Panc1 (cell line): ENCODE data around the gene GATD1. TPM values are rescaled to one million over a fixed set of nuclear protein-coding genes. Genes with fewer than 3 reads are reported as not detected.

Source experiments
- ATAC-seq: fragments of 200-7000 bp; cut with Tn5 transposase; 2 replicates; pipeline ENCODE4 v1.9.1; 2020; ENCODE audit warnings: mild to moderate bottlenecking, moderate library complexity
- BruUV-seq: library from RNA; stranded (reverse); fragments of 400-500 nt; replicated peaks from 2 replicates; lab custom pipeline; 2021; lab: Mats Ljungman, UMichigan
- CTCF ChIA-PET: fragments of 300-600 bp; sonication (Branson Sonifier 250); formaldehyde crosslinking; loops from one replicate; lab custom pipeline; 2022; ENCODE audit warnings: antibody characterized with exemption; lab: Charles Lee
- POLR2A ChIA-PET: fragments of 300-600 bp; sonication (Branson Sonifier 250); formaldehyde crosslinking; loops from one replicate; lab custom pipeline; 2022; ENCODE audit warnings: antibody characterized with exemption; lab: Charles Lee
- DNase-seq: peaks from one replicate; pipeline ENCODE4 v3.0.0-alpha.2; 2010; ENCODE audit warnings: low read depth, low spot score
- H3K27ac ChIP-seq: 2 replicates; pipeline ENCODE4 v1.5.1; 2011; ENCODE audit warnings: mild to moderate bottlenecking, low read length, inconsistent platforms
- H3K27me3 ChIP-seq: fragments of 200-500 bp; sonication (Bioruptor generic); 2 replicates; pipeline ENCODE4 v1.6.0; 2014; ENCODE audit warnings: low read length, inconsistent platforms; ENCODE audit not compliant: control insufficient read depth, insufficient read depth
- H3K36me3 ChIP-seq: fragments of 200-500 bp; sonication (Bioruptor generic); 2 replicates; pipeline ENCODE4 v1.5.1; 2014; ENCODE audit warnings: inconsistent platforms, mild to moderate bottlenecking, low read length, moderate library complexity; ENCODE audit not compliant: control insufficient read depth, insufficient read depth
- H3K4me1 ChIP-seq: 2 replicates; pipeline ENCODE4 v1.5.1; 2011; ENCODE audit warnings: inconsistent platforms, mild to moderate bottlenecking, low read length, moderate library complexity; ENCODE audit not compliant: control insufficient read depth, insufficient read depth
- H3K4me3 ChIP-seq, 2 experiments: 2 replicates each; pipeline ENCODE4 v1.5.1; 2011 to 2012; ENCODE audit warnings: low read depth in 2 of 2, low read length in 2 of 2, mild to moderate bottlenecking in 2 of 2, inconsistent platforms in 1 of 2, moderate library complexity in 1 of 2
- H3K9me3 ChIP-seq: fragments of 200-500 bp; sonication (Bioruptor generic); 2 replicates; pipeline ENCODE4 v1.5.1; 2014; ENCODE audit warnings: low read depth, mild to moderate bottlenecking, inconsistent platforms, low read length, moderate library complexity; ENCODE audit not compliant: control insufficient read depth, insufficient read depth
- POLR2AphosphoS5 ChIP-seq: IDR thresholded peaks from 2 replicates; pipeline ENCODE4 v1.6.1; 2012; ENCODE audit warnings: mild to moderate bottlenecking, low read depth, low read length, moderate library complexity
- SIN3A ChIP-seq: IDR thresholded peaks from 2 replicates; pipeline ENCODE4 v1.6.1; 2012; ENCODE audit warnings: low read depth, mild to moderate bottlenecking, low read length, moderate library complexity, borderline replicate concordance; ENCODE audit not compliant: insufficient read depth
- TCF7L2 ChIP-seq: IDR thresholded peaks from 2 replicates; pipeline ENCODE4 v1.6.1; 2011; ENCODE audit warnings: mild to moderate bottlenecking, low read depth, low read length, inconsistent platforms
- in situ Hi-C: cut with HindIII; loops from 2 replicates; pipeline ENCODE4 v1.10.0; 2016; ENCODE audit warnings: low sequenced_read_pairs, low pct_unique_long_range_greater_than_20kb
- intact Hi-C: fragments of 100-400 bp; cut with micrococcal nuclease; formaldehyde crosslinking; loops from one replicate; pipeline ENCODE4 v1.10.0; 2022; ENCODE audit not compliant: unreplicated experiment
- total RNA-seq: library from RNA; stranded (reverse); gene quantifications from one replicate; pipeline ENCODE4 v1.2.1, GENCODE V29; 2021; ENCODE audit not compliant: unreplicated experiment
- TF ChIP-seq, protein P1 (sequence below): fragments of 450-650 bp; IDR thresholded peaks from 2 replicates; pipeline ENCODE4 v1.5.1; 2017; ENCODE audit warnings: mild to moderate bottlenecking
- TF ChIP-seq, protein P2 (sequence below), 2 experiments: IDR thresholded peaks; 2 replicates each; pipeline ENCODE4 v1.6.1; 2011 to 2012; ENCODE audit warnings: low read depth in 2 of 2, control low read depth in 1 of 2, low read length in 1 of 2, mild to moderate bottlenecking in 1 of 2, moderate library complexity in 1 of 2; ENCODE audit not compliant: insufficient read depth in 1 of 2

GATD1 gene
- total RNA-seq, 1 experiment from 2014 or later = 229 TPM

DNA sequence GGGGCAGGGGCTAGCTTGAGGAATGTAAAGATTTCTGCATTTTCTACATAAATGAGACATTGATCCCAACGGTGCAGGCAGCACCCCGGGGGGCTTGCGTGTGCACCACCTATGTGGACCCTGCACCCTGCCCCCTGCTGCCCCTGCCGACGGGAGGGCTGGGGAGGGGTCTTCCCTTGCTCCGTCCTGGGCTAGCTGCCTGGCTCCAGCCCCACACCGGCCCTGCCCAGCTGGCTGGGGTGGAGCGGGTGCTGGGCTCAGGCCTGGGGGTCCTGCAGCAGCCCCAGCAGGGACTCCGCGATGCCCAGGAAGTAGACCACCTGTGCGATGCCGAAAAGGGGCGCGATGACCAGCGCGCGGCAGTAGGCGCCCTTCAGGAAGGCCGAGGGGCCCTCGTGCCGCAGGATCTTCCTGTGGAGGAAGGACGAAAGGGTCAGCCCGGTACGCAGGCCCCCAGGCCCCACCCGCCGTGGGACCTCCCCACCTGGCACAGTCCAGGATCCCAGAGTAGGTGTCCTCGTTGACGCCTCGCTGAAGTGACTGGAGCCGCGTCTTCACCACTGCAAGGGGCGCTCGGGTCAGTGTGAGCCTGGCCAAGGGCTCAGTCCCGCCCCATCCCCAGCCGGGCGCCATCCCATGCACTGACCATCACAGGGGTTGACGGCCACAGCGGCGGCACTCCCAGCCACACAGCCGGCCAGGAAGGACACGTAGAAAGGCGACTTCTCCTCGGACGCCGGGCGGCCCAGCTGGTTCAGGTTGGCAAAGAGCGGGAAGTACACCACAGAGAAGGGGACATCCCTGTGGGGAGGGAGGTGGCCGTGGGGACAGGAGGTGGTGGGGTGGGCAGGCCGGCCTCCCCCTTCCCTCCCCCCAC is 14.6 kb upstream of the GATD1 start:
- ChIA-PET POLR2A (no interaction called here), CTCF (no interaction called here)
- in situ Hi-C loops (no loop called here), intact Hi-C loops (no loop called here)
- Histone ChIP-seq H3K4me1 (peaks cover 62% of the 10 kb centered on the region), H3K4me3 (no peak overlapping the region), H3K9me3 (no peaks in the 10 kb centered on the region), H3K27me3 (no peaks in the 10 kb centered on the region), H3K27ac (peak overlapping the region; percentile 86; the same call in 1 of the 2 replicates), H3K36me3 (no peaks in the 10 kb centered on the region; the same call in none of the 2 replicates)
- no TSS peak for BruUV-seq
- ATAC-seq (no peak), DNase-seq (no peak)
- TF ChIP-seq TCF7L2 (no peak), POLR2AphosphoS5 (no peak), SIN3A (no peak)
- TF ChIP-seq, protein P1, sequence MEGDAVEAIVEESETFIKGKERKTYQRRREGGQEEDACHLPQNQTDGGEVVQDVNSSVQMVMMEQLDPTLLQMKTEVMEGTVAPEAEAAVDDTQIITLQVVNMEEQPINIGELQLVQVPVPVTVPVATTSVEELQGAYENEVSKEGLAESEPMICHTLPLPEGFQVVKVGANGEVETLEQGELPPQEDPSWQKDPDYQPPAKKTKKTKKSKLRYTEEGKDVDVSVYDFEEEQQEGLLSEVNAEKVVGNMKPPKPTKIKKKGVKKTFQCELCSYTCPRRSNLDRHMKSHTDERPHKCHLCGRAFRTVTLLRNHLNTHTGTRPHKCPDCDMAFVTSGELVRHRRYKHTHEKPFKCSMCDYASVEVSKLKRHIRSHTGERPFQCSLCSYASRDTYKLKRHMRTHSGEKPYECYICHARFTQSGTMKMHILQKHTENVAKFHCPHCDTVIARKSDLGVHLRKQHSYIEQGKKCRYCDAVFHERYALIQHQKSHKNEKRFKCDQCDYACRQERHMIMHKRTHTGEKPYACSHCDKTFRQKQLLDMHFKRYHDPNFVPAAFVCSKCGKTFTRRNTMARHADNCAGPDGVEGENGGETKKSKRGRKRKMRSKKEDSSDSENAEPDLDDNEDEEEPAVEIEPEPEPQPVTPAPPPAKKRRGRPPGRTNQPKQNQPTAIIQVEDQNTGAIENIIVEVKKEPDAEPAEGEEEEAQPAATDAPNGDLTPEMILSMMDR = no peak
- TF ChIP-seq, protein P2, sequence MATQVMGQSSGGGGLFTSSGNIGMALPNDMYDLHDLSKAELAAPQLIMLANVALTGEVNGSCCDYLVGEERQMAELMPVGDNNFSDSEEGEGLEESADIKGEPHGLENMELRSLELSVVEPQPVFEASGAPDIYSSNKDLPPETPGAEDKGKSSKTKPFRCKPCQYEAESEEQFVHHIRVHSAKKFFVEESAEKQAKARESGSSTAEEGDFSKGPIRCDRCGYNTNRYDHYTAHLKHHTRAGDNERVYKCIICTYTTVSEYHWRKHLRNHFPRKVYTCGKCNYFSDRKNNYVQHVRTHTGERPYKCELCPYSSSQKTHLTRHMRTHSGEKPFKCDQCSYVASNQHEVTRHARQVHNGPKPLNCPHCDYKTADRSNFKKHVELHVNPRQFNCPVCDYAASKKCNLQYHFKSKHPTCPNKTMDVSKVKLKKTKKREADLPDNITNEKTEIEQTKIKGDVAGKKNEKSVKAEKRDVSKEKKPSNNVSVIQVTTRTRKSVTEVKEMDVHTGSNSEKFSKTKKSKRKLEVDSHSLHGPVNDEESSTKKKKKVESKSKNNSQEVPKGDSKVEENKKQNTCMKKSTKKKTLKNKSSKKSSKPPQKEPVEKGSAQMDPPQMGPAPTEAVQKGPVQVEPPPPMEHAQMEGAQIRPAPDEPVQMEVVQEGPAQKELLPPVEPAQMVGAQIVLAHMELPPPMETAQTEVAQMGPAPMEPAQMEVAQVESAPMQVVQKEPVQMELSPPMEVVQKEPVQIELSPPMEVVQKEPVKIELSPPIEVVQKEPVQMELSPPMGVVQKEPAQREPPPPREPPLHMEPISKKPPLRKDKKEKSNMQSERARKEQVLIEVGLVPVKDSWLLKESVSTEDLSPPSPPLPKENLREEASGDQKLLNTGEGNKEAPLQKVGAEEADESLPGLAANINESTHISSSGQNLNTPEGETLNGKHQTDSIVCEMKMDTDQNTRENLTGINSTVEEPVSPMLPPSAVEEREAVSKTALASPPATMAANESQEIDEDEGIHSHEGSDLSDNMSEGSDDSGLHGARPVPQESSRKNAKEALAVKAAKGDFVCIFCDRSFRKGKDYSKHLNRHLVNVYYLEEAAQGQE (IDR thresholded peaks at IDR 0.05; ENCODE audit: insufficient read depth in 1 of 2, low read depth in 2 of 2, low read length in 1 of 2) = no peak

DNA sequence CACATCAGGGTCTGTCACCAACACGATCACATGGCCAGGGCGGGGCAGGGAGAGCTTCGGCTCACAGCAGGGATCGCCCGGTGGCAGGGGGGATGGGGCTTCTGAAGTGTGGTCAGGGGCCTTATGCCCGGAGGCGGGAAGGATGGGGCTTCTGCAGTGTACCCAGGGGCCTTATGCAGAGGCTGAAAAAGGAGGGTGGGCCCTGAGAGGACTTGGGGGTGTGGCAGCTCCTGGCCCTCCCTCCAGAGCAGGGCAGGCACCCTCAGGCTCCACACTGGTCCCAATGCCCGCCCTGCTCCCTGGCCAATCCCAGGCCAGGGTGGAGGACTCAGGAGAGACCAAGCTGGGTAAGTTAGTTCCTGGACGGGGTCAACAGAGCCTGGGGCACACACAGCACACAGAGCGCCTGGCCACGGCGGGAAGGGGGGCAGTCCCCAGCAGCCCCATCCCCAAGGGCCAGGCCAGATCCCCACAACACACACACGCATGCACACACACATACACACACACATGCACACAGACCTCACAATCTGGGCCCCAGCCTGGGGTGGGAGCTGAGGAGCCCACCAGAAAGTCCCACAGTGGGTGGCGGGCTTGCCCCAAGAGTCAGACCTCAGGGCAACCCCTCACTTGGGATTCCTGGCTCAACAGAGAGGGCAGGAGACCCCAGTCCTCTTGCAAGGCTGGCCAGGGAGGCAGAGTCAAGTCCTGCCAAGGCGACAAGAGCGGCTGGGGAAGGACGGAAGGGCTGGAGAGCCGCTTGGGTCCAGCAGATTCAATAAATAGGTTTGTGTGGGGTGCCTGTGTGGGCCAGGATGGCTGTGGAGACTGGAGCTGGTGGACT is 13.7 kb upstream of the GATD1 start:
- Histone ChIP-seq H3K36me3 (no peaks in the 10 kb centered on the region; the same call in none of the 2 replicates), H3K4me3 (peak overlapping the region; percentile 21 to 51; a peak in 3 of 4 replicates), H3K4me1 (peaks cover 55% of the 10 kb centered on the region), H3K27me3 (no peaks in the 10 kb centered on the region), H3K27ac (peak overlapping the region; percentile 86), H3K9me3 (no peaks in the 10 kb centered on the region)
- TF ChIP-seq POLR2AphosphoS5 (peak; percentile 72), SIN3A (peak; percentile 30; the same call in 1 of the 2 replicates), TCF7L2 (no peak)
- ChIA-PET POLR2A (interaction anchor here (0.5 to 0.6 kb wide), 3 partner anchors 8 to 77 kb away, joined by 3 to 13 read pairs (median 7); no protein-coding TSS in a partner anchor), CTCF (no interaction called here)
- ATAC-seq (peak; percentile 77), DNase-seq (no peak)
- intact Hi-C loops = no loop called here
- in situ Hi-C loops = no loop called here
- BruUV-seq = TSS peak; percentile 58
